ENCODE results near the gene PRSS3.
A peak's percentile ranks its signal among the peaks of the same experiment; 100 is the strongest.
"Not testable (repeated sequence)": the region's sequence is repeated elsewhere in the genome, so short reads cannot be mapped to it uniquely, and the experiment has no call there.

PRSS3 gene

DNA sequence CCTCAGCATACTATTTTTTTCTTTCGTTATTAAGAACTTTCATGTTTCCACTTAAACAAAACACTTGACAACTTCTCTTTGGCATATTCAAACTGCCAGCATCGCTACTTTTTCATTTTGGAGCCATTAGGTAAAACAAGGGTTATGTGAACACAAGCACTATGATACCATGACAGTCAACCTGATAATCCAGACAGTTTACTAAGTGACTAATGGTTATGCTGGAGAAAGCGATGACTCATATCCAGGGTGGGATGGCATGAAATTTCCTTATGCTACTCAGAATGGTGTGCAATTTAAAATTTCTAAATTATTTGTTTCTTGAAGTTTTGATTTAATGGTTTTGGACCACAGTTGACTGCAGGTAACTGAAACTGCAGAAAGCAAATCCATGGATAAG lies 29.9 kb upstream of the PRSS3 start:
- no peak overlapping the region for H3K27ac ChIP-seq
- no peak for TF ChIP-seq CTCF (IDR thresholded peaks at IDR 0.05)
- H3K79me2 ChIP-seq: no peaks in the 10 kb centered on the region

GRCh38 chr9:33770156-33770880 lies 25.0 kb upstream of the PRSS3 start:
- H3K4me3 ChIP-seq (ENCODE audit: low read depth, low read length); H3K79me2 ChIP-seq; H3K27ac ChIP-seq; H3K36me3 ChIP-seq (ENCODE audit: control insufficient read depth, insufficient read depth, low read length); H3K4me1 ChIP-seq; H3K27me3 ChIP-seq (ENCODE audit: control insufficient read depth, insufficient read depth, low read length); H3K9ac ChIP-seq; H3K9me3 ChIP-seq (ENCODE audit: control insufficient read depth, low read length); H3K4me2 ChIP-seq (ENCODE audit: low read length); H2AFZ ChIP-seq: not testable (repeated sequence)

More for the DNA sequence above, 29.9 kb upstream of the PRSS3 start:
- H3K4me2 ChIP-seq (ENCODE audit: low read length): no peak overlapping the region
- no peak overlapping the region for H3K9ac ChIP-seq
- no peak overlapping the region for H3K4me3 ChIP-seq (ENCODE audit: low read depth, low read length)
- H3K4me1 ChIP-seq: no peaks in the 10 kb centered on the region
- H3K27me3 ChIP-seq (ENCODE audit: control insufficient read depth, insufficient read depth, low read length): no peaks in the 10 kb centered on the region
- no peak overlapping the region for H2AFZ ChIP-seq
- no peaks in the 10 kb centered on the region for H3K9me3 ChIP-seq (ENCODE audit: control insufficient read depth, low read length)
- no peaks in the 10 kb centered on the region for H3K36me3 ChIP-seq (ENCODE audit: control insufficient read depth, insufficient read depth, low read length)

DNA sequence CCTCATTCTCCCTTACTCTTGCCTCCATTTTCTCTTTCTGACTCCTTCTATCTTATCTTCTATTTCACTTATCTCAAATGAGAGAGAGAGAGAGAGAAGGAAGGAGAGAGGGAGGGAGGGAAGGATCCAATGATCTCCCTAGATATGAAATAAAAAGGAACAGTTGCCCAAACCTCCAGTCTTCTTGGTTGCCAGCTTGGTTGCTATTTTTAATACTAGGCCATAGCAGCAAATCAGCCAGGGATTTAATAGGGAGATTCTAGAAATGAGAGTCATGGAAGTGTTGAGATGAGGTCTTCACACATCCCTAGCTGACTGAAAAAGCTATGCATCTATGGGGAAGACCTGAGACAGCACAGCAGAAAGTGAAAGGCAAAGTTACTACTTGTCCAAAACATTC lies 22.2 kb upstream of the PRSS3 start:
- not testable (repeated sequence) for H3K9me3 ChIP-seq (ENCODE audit: control insufficient read depth, low read length); H3K27me3 ChIP-seq (ENCODE audit: control insufficient read depth, insufficient read depth, low read length); H2AFZ ChIP-seq; H3K4me1 ChIP-seq; H3K79me2 ChIP-seq; H3K4me2 ChIP-seq (ENCODE audit: low read length); H3K4me3 ChIP-seq (ENCODE audit: low read depth, low read length); H3K9ac ChIP-seq; H3K27ac ChIP-seq; H3K36me3 ChIP-seq (ENCODE audit: control insufficient read depth, insufficient read depth, low read length)

DNA sequence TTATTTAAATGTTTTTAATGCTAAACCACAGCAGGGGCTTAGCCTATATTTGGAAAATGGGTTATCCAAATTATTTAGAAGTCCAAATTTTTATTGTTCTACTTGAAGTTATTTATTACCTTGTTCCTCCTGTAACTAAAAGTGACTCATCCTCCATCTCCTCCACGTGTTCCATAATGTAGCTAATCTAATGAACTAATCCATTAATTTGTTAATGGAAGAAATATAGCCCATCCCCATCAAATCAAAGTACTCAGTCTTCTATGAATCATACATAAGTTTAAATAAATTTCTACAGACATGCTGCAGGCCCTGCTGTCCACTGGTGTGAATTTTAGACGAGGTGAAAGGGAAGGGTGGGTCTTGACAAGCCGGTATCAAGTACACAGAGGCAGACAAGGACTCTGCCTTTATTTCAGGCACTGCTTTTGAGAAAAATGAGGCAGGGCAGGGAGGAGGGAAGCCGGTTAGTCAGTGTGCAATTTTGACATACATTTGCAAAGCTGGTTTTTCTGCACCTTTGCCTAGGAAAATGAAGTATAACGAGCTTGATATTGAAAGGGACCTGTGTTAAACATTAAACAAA lies 21.2 kb upstream of the PRSS3 start:
- H3K79me2 ChIP-seq; H3K36me3 ChIP-seq (ENCODE audit: control insufficient read depth, insufficient read depth, low read length); H2AFZ ChIP-seq; H3K4me3 ChIP-seq (ENCODE audit: low read depth, low read length); H3K27ac ChIP-seq; H3K4me1 ChIP-seq; H3K9ac ChIP-seq; H3K4me2 ChIP-seq (ENCODE audit: low read length); H3K9me3 ChIP-seq (ENCODE audit: control insufficient read depth, low read length); H3K27me3 ChIP-seq (ENCODE audit: control insufficient read depth, insufficient read depth, low read length): not testable (repeated sequence)

DNA sequence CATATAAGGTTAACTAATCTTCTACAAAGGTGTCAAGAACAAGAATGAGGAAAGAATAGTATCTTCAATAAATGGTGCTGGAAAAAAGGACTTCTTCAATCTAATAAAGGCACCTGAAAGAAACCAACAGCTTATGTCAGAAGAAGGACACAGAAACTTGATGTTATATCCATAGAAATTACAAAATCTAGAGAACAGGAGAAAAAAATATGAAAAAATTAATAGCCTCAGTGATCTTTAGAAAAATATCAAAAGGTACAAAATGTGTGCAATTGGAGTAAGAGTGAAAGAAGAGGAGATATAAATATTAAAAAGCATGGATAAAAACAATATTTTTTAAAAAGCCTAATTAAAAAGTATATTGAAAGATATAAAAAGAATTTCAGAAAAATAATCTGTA lies 18.8 kb upstream of the PRSS3 start:
- no peaks in the 10 kb centered on the region for H3K36me3 ChIP-seq (ENCODE audit: control insufficient read depth, insufficient read depth, low read length)
- no peak for TF ChIP-seq CTCF (IDR thresholded peaks at IDR 0.05)
- no peak overlapping the region for H3K9ac ChIP-seq
- no peaks in the 10 kb centered on the region for H3K79me2 ChIP-seq
- H3K4me3 ChIP-seq (ENCODE audit: low read depth, low read length): no peak overlapping the region
- no peak overlapping the region for H3K4me2 ChIP-seq (ENCODE audit: low read length)
- H3K4me1 ChIP-seq: no peaks in the 10 kb centered on the region
- no peak overlapping the region for H2AFZ ChIP-seq
- H3K27ac ChIP-seq: no peak overlapping the region
- H3K9me3 ChIP-seq (ENCODE audit: control insufficient read depth, low read length): no peaks in the 10 kb centered on the region
- H3K27me3 ChIP-seq (ENCODE audit: control insufficient read depth, insufficient read depth, low read length): no peaks in the 10 kb centered on the region

- H3K4me2 ChIP-seq (ENCODE audit: low read length): no peak overlapping the region
- H3K4me1 ChIP-seq: no peaks in the 10 kb centered on the region
Measured at GRCh38 chr9:33778700-33779351, 16.5 kb upstream of the PRSS3 start.

More at GRCh38 chr9:33778700-33779351, 16.5 kb upstream of the PRSS3 start:
- H3K9me3 ChIP-seq (ENCODE audit: control insufficient read depth, low read length): no peaks in the 10 kb centered on the region
- H3K36me3 ChIP-seq (ENCODE audit: control insufficient read depth, insufficient read depth, low read length): no peaks in the 10 kb centered on the region
- peak; percentile 59 for TF ChIP-seq CTCF (IDR thresholded peaks at IDR 0.05)
- H3K27ac ChIP-seq: no peak overlapping the region
- H3K79me2 ChIP-seq: no peaks in the 10 kb centered on the region
- H3K9ac ChIP-seq: no peak overlapping the region
- no peak overlapping the region for H3K4me3 ChIP-seq (ENCODE audit: low read depth, low read length)
- H2AFZ ChIP-seq: no peak overlapping the region
- H3K27me3 ChIP-seq (ENCODE audit: control insufficient read depth, insufficient read depth, low read length): no peaks in the 10 kb centered on the region

Data from parathyroid adenoma (tissue), 2 donors.